GM23338 (cell line): Measurements from ENCODE around the gene PPL.

Source experiments
- CREB1 ChIP-seq: fragments of 250-450 bp; sonication (Bioruptor Pico); IDR thresholded peaks from 2 replicates; pipeline ENCODE4 v1.5.0; 2020; ENCODE audit warnings: low read depth, mild to moderate bottlenecking, moderate library complexity
- POLR2AphosphoS5 ChIP-seq: IDR thresholded peaks from 2 replicates; pipeline ENCODE4 v1.6.1; 2016; ENCODE audit warnings: antibody characterized with exemption, low read depth
- TF ChIP-seq, protein P1 (sequence below): IDR thresholded peaks from one replicate; pipeline ENCODE4 v1.6.1; 2018; ENCODE audit warnings: antibody characterized with exemption; ENCODE audit not compliant: unreplicated experiment
- TF ChIP-seq, protein P2 (sequence below), 2 experiments: fragments of 200-600 bp in 1 of 2; sonication (generic) in 1 of 2; conservative IDR thresholded peaks; 2 replicates each; pipeline versions ENCODE4 v1.5.1 to v1.6.1; 2016 to 2017; ENCODE audit warnings: antibody characterized with exemption in 2 of 2, low read depth in 2 of 2, mild to moderate bottlenecking in 2 of 2, moderate library complexity in 1 of 2

DNA sequence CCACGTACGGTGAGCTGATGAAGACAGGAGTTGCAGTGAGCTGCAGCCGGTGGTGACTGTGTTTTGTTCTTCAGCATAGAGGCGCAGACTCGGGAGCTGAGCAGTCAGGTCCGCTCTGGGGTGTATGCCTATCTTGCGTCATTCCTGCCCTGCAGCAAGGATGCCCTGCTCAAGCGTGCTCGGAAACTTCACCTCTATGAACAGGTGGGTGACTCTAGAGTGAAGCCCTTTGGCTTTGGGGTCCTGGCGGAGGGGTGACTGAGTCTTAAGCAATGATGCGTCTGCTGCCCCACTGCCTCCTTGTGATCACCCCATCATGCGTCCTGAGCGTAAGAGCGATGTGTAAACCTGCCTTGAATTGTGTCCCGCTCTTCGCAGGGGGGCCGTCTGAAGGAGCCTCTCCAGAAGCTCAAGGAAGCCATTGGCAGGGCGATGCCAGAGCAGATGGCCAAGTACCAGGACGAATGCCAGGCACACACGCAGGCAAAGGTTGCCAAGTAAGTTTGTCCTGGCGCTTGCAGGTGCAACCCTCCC, 66.7 kb downstream of the PPL start:
- TF ChIP-seq, protein P1, sequence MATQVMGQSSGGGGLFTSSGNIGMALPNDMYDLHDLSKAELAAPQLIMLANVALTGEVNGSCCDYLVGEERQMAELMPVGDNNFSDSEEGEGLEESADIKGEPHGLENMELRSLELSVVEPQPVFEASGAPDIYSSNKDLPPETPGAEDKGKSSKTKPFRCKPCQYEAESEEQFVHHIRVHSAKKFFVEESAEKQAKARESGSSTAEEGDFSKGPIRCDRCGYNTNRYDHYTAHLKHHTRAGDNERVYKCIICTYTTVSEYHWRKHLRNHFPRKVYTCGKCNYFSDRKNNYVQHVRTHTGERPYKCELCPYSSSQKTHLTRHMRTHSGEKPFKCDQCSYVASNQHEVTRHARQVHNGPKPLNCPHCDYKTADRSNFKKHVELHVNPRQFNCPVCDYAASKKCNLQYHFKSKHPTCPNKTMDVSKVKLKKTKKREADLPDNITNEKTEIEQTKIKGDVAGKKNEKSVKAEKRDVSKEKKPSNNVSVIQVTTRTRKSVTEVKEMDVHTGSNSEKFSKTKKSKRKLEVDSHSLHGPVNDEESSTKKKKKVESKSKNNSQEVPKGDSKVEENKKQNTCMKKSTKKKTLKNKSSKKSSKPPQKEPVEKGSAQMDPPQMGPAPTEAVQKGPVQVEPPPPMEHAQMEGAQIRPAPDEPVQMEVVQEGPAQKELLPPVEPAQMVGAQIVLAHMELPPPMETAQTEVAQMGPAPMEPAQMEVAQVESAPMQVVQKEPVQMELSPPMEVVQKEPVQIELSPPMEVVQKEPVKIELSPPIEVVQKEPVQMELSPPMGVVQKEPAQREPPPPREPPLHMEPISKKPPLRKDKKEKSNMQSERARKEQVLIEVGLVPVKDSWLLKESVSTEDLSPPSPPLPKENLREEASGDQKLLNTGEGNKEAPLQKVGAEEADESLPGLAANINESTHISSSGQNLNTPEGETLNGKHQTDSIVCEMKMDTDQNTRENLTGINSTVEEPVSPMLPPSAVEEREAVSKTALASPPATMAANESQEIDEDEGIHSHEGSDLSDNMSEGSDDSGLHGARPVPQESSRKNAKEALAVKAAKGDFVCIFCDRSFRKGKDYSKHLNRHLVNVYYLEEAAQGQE, result no peak
- TF ChIP-seq, protein P2, sequence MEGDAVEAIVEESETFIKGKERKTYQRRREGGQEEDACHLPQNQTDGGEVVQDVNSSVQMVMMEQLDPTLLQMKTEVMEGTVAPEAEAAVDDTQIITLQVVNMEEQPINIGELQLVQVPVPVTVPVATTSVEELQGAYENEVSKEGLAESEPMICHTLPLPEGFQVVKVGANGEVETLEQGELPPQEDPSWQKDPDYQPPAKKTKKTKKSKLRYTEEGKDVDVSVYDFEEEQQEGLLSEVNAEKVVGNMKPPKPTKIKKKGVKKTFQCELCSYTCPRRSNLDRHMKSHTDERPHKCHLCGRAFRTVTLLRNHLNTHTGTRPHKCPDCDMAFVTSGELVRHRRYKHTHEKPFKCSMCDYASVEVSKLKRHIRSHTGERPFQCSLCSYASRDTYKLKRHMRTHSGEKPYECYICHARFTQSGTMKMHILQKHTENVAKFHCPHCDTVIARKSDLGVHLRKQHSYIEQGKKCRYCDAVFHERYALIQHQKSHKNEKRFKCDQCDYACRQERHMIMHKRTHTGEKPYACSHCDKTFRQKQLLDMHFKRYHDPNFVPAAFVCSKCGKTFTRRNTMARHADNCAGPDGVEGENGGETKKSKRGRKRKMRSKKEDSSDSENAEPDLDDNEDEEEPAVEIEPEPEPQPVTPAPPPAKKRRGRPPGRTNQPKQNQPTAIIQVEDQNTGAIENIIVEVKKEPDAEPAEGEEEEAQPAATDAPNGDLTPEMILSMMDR (conservative IDR thresholded peaks at IDR 0.05; ENCODE audit: low read depth in 2 of 2), result no peak
- TF ChIP-seq CREB1 (CRISPR knock-in tag) (no peak), POLR2AphosphoS5 (no peak)
